K562 (cell line): ENCODE measurements around the gene CCDC28A. TPM values are rescaled to one million over a fixed set of nuclear protein-coding genes. Genes with fewer than 3 reads are reported as not detected.
A peak's percentile ranks its signal among the peaks of the same experiment; 100 is the strongest.

Experiments used
- ATAC-seq: fragments of 200-7000 bp; cut with Tn5 transposase; 3 replicates; pipeline ENCODE4 v1.9.1; 2020; ENCODE audit warnings: moderate library complexity
- BruUV-seq: library from RNA; stranded (reverse); fragments of 400-500 nt; replicated peaks from 2 replicates; lab custom pipeline; 2021; lab: Mats Ljungman, UMichigan
- CTCF ChIA-PET: fragments of 300-600 bp; formaldehyde crosslinking; extraction: SDS; loops from one replicate; lab custom pipeline; 2021; ENCODE audit warnings: low intra/inter-chr PET ratio; lab: Yijun Ruan, JAX
- POLR2A ChIA-PET: fragments of 300-600, 350-650 bp; sonication (Branson Sonifier 250); formaldehyde crosslinking; extraction: SDS; loops from one replicate; lab custom pipeline; 2021; ENCODE audit warnings: antibody characterized with exemption, inconsistent platforms; lab: Yijun Ruan, JAX
- DNase-seq, 4 experiments: peaks; one replicate each; pipeline versions ENCODE4 v3.0.0 to v3.0.0-alpha.2; 2011 to 2018; ENCODE audit warnings: low spot score in 3 of 4, mixed read lengths in 3 of 4; ENCODE audit errors: extremely low read depth in 1 of 4
- FAIRE-seq: peaks from 2 replicates; lab custom pipeline; 2011; peaks lifted over from hg19 to GRCh38; lab: Jason Lieb, UNC
- H2AFZ ChIP-seq: 2 replicates; pipeline ENCODE4 v1.6.0; 2011; ENCODE audit warnings: low read depth, low read length, control low read depth, inconsistent platforms
- H3K27ac ChIP-seq: fragments of 200-600 bp; 3 replicates; pipeline ENCODE4 v1.8.0; 2011; ENCODE audit warnings: low read depth, mild to moderate bottlenecking, control low read depth, inconsistent platforms, low read length, moderate library complexity, mixed read lengths; ENCODE audit errors: extremely low read depth
- H3K27me3 ChIP-seq, 2 experiments: fragments of 300-600 bp in 1 of 2; 2 replicates in 1 of 2; 3 replicates in 1 of 2; pipeline versions ENCODE4 v1.6.0 to v1.8.0; 2011; ENCODE audit warnings: inconsistent platforms in 2 of 2, low read length in 2 of 2, mild to moderate bottlenecking in 1 of 2, mixed read lengths in 1 of 2, moderate library complexity in 1 of 2; ENCODE audit not compliant: control insufficient read depth in 2 of 2, insufficient read depth in 2 of 2
- H3K36me3 ChIP-seq: fragments of 300-600 bp; 3 replicates; pipeline ENCODE4 v1.8.0; 2011; ENCODE audit warnings: mild to moderate bottlenecking, low read length, inconsistent platforms; ENCODE audit not compliant: control insufficient read depth, insufficient read depth
- H3K4me1 ChIP-seq, 2 experiments: fragments of 200-600 bp in 1 of 2; replicated peaks in 1 of 2; 2 replicates in 1 of 2; 3 replicates in 1 of 2; pipeline versions ENCODE4 v1.5.1 to v1.8.0; 2011; ENCODE audit warnings: inconsistent platforms in 2 of 2, low read length in 2 of 2, mild to moderate bottlenecking in 1 of 2, mixed read lengths in 1 of 2, moderate library complexity in 1 of 2; ENCODE audit not compliant: control insufficient read depth in 2 of 2, insufficient read depth in 2 of 2
- H3K4me2 ChIP-seq: 2 replicates; pipeline ENCODE4 v1.6.1; 2011; ENCODE audit warnings: low read length, control low read depth, inconsistent platforms, mixed read lengths; ENCODE audit not compliant: insufficient read depth
- H3K4me3 ChIP-seq: fragments of 200-600 bp; sonication (generic), shearing (Covaris generic); 2 replicates; pipeline ENCODE4 v1.5.1; 2016; ENCODE audit warnings: control low read depth, inconsistent platforms
- H3K79me2 ChIP-seq: fragments of 200-600 bp; 3 replicates; pipeline ENCODE4 v1.8.0; 2011; ENCODE audit warnings: low read length, inconsistent platforms; ENCODE audit not compliant: control insufficient read depth, insufficient read depth
- H3K9ac ChIP-seq, 2 experiments: 2 replicates each; pipeline versions ENCODE4 v1.6.0 to v1.6.1; 2011; ENCODE audit warnings: low read depth in 2 of 2, low read length in 2 of 2, control low read depth in 1 of 2, inconsistent platforms in 1 of 2, mild to moderate bottlenecking in 1 of 2, mixed read lengths in 1 of 2; ENCODE audit not compliant: insufficient read depth in 1 of 2
- H3K9me1 ChIP-seq: one replicate; pipeline ENCODE4 v1.6.0; 2011; ENCODE audit warnings: inconsistent platforms, mild to moderate bottlenecking, low read length, moderate library complexity; ENCODE audit not compliant: control insufficient read depth, insufficient read depth
- H3K9me3 ChIP-seq: replicated peaks from 2 replicates; pipeline ENCODE4 v1.5.1; 2011; ENCODE audit warnings: low read depth, low read length, inconsistent platforms; ENCODE audit not compliant: control insufficient read depth, insufficient read depth
- H4K20me1 ChIP-seq: replicated peaks from 2 replicates; pipeline ENCODE4 v1.6.1; 2011; ENCODE audit warnings: low read length, inconsistent platforms, mixed read lengths; ENCODE audit not compliant: control insufficient read depth, insufficient read depth
- CHD1 ChIP-seq: fragments of 200-600 bp; sonication (generic); IDR thresholded peaks from one replicate; pipeline ENCODE4 v1.6.1; 2012; ENCODE audit warnings: mild to moderate bottlenecking, moderate library complexity, low read length, inconsistent platforms
- KLF13 ChIP-seq: fragments of 450-650 bp; IDR thresholded peaks from 2 replicates; pipeline ENCODE4 v1.6.1; 2016; ENCODE audit warnings: missing genetic modification characterization, low read depth, mild to moderate bottlenecking, missing compliant biosample characterization, moderate library complexity, borderline replicate concordance
- MTA3 ChIP-seq: fragments of 450-650 bp; formaldehyde crosslinking; IDR thresholded peaks from 2 replicates; pipeline ENCODE4 v1.6.1; 2017; ENCODE audit warnings: mild to moderate bottlenecking, borderline replicate concordance
- NEUROD1 ChIP-seq: fragments of 150-350 bp; IDR thresholded peaks from 2 replicates; pipeline ENCODE4 v1.6.1; 2014; ENCODE audit warnings: borderline replicate concordance, low read length, low read depth; ENCODE audit not compliant: partially characterized antibody
- NONO ChIP-seq, 2 experiments: fragments of 200-400 bp in 1 of 2; fragments of 450-650 bp in 1 of 2; formaldehyde crosslinking in 1 of 2; IDR thresholded peaks; 2 replicates each; pipeline ENCODE4 v1.6.1; 2017; ENCODE audit warnings: low read depth in 2 of 2, mild to moderate bottlenecking in 2 of 2, moderate library complexity in 2 of 2, low read length in 1 of 2
- PPARD ChIP-seq: fragments of 250-450 bp; sonication (Bioruptor Pico); IDR thresholded peaks from 2 replicates; pipeline ENCODE4 v1.8.0; 2022; ENCODE audit warnings: inconsistent platforms, mild to moderate bottlenecking, moderate library complexity
- SRSF1 ChIP-seq: fragments of 200-400 bp; formaldehyde crosslinking; IDR thresholded peaks from 2 replicates; pipeline ENCODE4 v1.6.1; 2017; ENCODE audit warnings: mild to moderate bottlenecking, low read depth, low read length, moderate library complexity
- SRSF9 ChIP-seq: fragments of 200-400 bp; formaldehyde crosslinking; IDR thresholded peaks from 2 replicates; pipeline ENCODE4 v1.6.1; 2017; ENCODE audit warnings: low read depth, low read length, borderline replicate concordance
- TFAP4 ChIP-seq: sonication (generic); formaldehyde crosslinking; IDR thresholded peaks from 2 replicates; pipeline ENCODE4 v1.8.0; 2022; ENCODE audit warnings: missing genetic modification reagents, mild to moderate bottlenecking, moderate library complexity, borderline replicate concordance
- U2AF1 ChIP-seq: fragments of 200-400 bp; formaldehyde crosslinking; optimal IDR thresholded peaks from 2 replicates; pipeline ENCODE3; 2017; ENCODE audit warnings: mild to moderate bottlenecking, low read depth, low read length, moderate library complexity
- ZNF121 ChIP-seq: sonication (generic); formaldehyde crosslinking; conservative IDR thresholded peaks from 2 replicates; pipeline ENCODE4 v1.8.0; 2022; ENCODE audit warnings: missing genetic modification reagents
- ZNF282 ChIP-seq: sonication (generic); formaldehyde crosslinking; IDR thresholded peaks from 2 replicates; pipeline ENCODE4 v1.8.1; 2023; ENCODE audit warnings: missing genetic modification reagents
- WGBS: fragments of 100-300 bp; shearing (Covaris generic); methylation state at CpG from one replicate; pipeline ENCODE4 v1.1.6; 2016; ENCODE audit warnings: low coverage, mixed read lengths; ENCODE audit not compliant: insufficient coverage; ENCODE audit errors: missing lambda C conversion rate; 5-methylcytosine and 5-hydroxymethylcytosine counted together
- in situ Hi-C: fragments of 300-500 bp; cut with MboI; formaldehyde crosslinking; loops from 4 replicates; pipeline ENCODE4 v1.15.0; 2018; ENCODE audit warnings: inconsistent platforms, mixed read lengths
- intact Hi-C: fragments of 100-400 bp; cut with micrococcal nuclease; formaldehyde crosslinking; loops from 2 replicates; pipeline ENCODE4 v1.14.2; 2022
- polyA plus RNA-seq, 8 experiments: library from polyadenylated mRNA; depleted of rRNA in 4 of 8; stranded (reverse) in 5 of 8; unstranded in 3 of 8; fragments of >200 nt; fragmentation: Nextera tagmentation in 2 of 8; fragmentation: Illumina TruSeq in 1 of 8; extraction: Ambion mirVana in 2 of 8; extraction: Trizol in 1 of 8; gene quantifications; 2 replicates each; pipeline versions ENCODE4 v1.2.1 to v1.2.3, GENCODE V29; 2011 to 2014; ENCODE audit warnings: inconsistent platforms in 1 of 8, missing spikeins in 1 of 8
- total RNA-seq, 7 experiments: library from RNA; depleted of rRNA in 6 of 7; stranded (reverse); fragments of >200 nt in 6 of 7; fragmentation: Illumina TruSeq in 2 of 7; extraction: Trizol in 2 of 7; gene quantifications; 2 replicates each; pipeline versions ENCODE4 v1.2.1 to v1.2.3, GENCODE V29; 2011 to 2021; ENCODE audit warnings: low replicate concordance in 1 of 7

CCDC28A gene
- total and polyA plus RNA-seq, 9 of the 15 experiments (the other 6 are each of a cell fraction or from before 2014, with no cell fraction given) = 12.6 to 35.5 (median 19.1) TPM

DNA sequence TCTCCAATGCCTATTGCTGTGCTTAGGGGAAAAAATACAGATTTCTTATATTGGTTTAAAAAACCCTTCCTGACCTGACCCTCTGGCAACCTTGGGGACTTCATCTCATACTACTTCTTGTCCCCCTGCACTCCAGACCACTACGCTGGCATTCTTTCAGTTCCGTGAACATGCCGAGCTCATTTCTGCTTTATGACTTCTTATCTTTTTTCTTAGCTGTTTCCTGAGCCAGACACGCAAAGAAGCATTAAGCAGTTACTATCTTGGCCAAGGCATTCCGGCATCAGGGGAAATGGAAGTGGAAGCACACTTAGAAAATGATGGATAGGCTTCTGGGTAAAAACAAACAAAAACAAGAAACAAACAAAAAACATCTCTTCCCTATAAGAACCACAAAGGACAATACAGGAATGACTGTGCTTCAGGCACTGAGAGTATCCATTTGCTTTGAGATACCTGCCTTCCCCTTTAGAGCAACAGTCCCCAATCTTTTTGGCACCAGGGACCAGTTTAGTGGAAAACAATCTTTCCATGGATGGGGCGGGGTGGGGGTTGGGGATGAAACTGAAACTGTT lies 4.4 kb upstream of the CCDC28A start:
- DNase-seq (peak in 1 of 4 experiments; percentile 16), ATAC-seq (no peak), FAIRE-seq (no peak)
- intact Hi-C loops = loop anchor here (5.0 kb wide), 2 partner anchors 77 to 657 kb away; no protein-coding TSS in a partner anchor
- in situ Hi-C loops = loop anchor here (10.0 kb wide), 1 partner anchor 654 kb away; no protein-coding TSS in a partner anchor
- Histone ChIP-seq H3K9me1 (no peaks in the 10 kb centered on the region), H3K79me2 (no peaks in the 10 kb centered on the region), H3K36me3 (no peaks in the 10 kb centered on the region), H3K9ac (no peak overlapping the region), H2AFZ (no peak overlapping the region), H3K27ac (no peak overlapping the region), H3K4me3 (no peak overlapping the region), H3K9me3 (no peaks in the 10 kb centered on the region), H4K20me1 (no peaks in the 10 kb centered on the region), H3K4me1 (no peaks in the 10 kb centered on the region; a peak in 3 of 5 replicates), H3K27me3 (no peaks in the 10 kb centered on the region), H3K4me2 (no peak overlapping the region)
- TF ChIP-seq SRSF9 (no peak), NEUROD1 (no peak), MTA3 (no peak), ZNF282 (CRISPR knock-in tag) (no peak), ZNF121 (CRISPR knock-in tag) (no peak), PPARD (CRISPR knock-in tag) (no peak), TFAP4 (CRISPR knock-in tag) (no peak), SRSF1 (no peak), NONO (IDR thresholded peaks at IDR 0.05; ENCODE audit: low read depth in 2 of 2, low read length in 1 of 2) (no peak), U2AF1 (no peak), CHD1 (no peak), KLF13 (tag) (no peak)
- ChIA-PET CTCF (no interaction called here), POLR2A (interaction anchor here (0.8 kb wide), 1 partner anchor 349 kb away, joined by 3 read pairs; no protein-coding TSS in a partner anchor)
- no TSS peak for BruUV-seq
- WGBS = 0% methylated on average over 6 of the region's 6 CpGs
